ENCODE data around the gene EPHB1. TPM values are rescaled to one million over a fixed set of nuclear protein-coding genes. Genes with fewer than 3 reads are reported as not detected.

EPHB1 gene
- total RNA-seq, 1 experiment from 2014 or later, result 0.57 TPM

DNA sequence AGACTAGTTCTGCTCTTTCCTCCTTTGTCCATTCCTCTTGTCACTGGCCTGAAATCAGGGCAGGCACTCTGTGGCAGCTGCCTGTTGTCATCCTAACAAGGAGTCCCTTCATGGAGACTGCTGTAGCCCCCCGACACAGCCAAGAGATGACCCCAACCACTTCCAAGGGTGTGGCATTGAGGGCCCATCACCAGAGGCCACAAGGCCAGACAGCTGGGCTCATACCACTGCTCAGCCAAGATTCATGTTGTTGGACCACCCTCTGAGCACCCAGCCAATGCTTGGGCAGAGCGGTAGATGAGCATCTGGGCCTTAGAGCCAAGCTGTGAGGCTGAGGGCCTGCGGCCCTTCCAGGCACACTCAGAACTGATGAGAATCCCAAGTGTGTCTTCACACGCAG lies 85.4 kb downstream of the EPHB1 start:
- no peak for DNase-seq (ENCODE audit: low read depth)

DNA sequence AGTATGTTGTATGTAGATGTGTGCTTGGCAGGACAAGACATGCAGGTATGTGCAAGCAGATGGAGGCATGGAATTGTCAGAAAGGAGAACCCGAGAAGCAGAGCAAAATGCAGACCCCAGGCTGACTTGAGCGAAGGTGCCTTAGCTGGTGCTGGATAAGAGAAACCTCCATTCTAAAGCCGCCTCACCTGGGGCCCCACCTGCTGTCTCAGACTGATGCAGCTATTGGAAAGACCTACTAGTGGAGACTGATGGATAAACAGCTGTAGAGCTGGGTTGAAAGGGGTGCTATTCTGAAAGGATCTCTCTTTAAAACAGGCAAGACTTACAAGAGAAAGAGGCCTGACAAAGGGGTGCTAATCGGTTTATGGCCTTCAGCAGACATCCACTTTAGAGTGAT lies 86.2 kb downstream of the EPHB1 start:
- DNase-seq (ENCODE audit: low read depth), result no peak

DNA sequence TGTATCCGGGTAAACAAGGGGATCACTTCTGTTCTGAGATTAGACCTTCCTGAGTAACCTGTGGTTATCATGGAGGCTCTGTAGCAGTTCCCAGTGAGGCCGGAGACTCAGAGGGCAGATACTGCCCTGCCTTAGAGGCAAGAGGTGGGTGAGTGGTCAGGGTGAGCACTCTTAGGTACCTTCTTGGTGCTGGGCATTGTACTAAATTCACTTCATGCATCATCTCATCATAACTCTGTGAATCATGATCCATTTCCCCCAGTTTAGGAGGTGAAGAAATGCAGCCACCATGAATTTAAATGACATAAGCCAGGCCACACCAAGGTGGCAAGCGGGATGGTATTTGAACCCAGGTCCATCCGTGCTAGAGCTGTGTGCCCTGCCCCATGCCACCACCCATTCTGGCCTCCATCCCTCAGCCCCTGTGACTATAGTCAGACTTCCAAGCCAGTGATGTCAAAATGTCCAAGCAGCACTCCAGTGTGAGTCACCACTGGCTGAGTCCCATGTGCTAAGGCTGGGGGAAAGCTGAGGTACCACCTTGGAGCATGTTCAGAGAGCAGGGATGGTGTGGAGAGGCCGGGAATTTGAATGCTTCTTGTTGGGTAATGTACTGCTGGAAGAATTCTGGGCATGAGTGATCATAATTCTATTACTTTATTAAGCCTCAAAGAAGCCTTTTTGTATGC lies 88.8 kb downstream of the EPHB1 start:
- DNase-seq (ENCODE audit: low read depth), result no peak

DNA sequence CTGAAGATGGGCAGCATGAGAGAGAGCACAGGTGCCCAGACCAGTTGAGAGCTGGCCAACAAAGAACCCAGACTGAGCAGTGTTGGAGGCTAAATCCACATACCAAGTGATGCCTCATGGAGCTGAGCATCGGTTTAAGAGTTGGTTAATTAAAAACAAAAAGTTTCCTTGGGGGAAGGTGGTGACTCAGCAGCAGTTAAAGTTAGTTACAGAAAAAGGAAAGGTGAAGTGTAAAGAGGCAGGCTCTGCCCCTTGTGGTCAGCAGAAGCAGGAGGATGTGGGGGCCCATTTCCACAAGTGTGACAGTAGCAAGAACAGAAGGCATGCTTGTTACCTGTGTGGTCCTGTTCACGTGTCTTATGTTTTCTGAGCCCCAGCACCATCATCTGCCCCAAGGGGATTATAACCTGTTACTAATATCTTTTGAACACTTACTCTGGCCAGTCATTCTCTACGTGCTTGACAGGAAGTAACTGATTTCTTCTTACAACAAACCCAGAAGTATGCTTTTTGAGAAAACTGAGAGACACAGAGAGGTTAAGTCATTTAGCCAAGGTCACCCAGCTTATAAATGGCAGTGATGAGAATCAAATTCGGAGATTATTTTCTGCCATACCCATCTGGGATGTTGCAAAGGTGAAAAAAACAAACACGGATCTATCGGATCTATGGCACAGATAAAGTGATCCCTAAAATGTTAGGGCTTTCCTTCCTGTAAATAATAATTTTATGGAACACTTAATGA lies 91.0 kb downstream of the EPHB1 start:
- peak; percentile 10 for DNase-seq (ENCODE audit: low read depth)

- DNase-seq (ENCODE audit: low read depth), result no peak
Measured at GRCh38 chr3:134886991-134887390, 91.9 kb downstream of the EPHB1 start.

- DNase-seq (ENCODE audit: low read depth), result no peak
Measured at GRCh38 chr3:134887536-134887935, 92.5 kb downstream of the EPHB1 start.

DNA sequence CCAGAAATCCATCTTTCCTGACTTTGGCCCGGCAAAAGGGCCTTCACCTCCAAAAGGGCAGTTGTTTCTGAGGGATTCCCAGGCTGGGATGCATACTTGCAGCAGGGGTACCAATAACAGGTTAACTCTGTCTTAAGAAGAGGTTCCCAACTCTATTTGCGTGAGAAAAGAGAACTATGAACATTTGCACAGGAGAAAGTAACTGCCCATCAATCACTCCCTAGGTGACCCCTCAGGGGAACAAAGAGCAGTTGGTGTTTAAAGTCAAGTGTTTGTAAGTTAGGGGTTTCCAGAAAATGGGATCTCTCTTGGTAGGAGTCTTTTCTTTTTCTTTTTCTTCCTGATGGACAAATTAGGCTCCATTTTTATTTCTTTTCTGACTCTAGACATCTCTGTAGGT lies 97.3 kb downstream of the EPHB1 start:
- no peak for DNase-seq (ENCODE audit: low read depth)

DNA sequence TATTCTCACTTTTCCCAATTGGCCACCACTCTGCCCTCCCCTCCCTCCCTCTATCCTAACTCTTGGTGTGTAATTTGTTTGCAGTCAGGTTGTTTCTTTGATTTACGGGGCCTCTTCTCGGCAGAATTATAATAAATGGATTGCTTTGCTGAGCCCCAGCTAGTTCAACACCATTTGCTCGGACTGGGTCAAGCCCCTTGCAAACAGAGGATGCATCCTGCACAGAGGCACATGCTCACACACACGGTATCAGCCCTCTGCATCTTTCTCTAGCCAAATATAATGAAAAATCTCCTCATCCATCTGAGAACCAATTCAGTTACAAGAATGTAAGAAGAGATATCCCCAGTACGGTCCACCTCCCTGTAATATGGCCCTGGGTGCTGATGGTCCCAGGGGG lies 97.7 kb downstream of the EPHB1 start:
- no peak for DNase-seq (ENCODE audit: low read depth)

GRCh38 chr3:134894533-134894932 lies 99.5 kb downstream of the EPHB1 start:
- no peak for DNase-seq (ENCODE audit: low read depth)

GRCh38 chr3:134895181-134895580 lies 100.1 kb downstream of the EPHB1 start:
- DNase-seq (ENCODE audit: low read depth), result no peak

GRCh38 chr3:134896141-134896540 lies 101.1 kb downstream of the EPHB1 start:
- no peak for DNase-seq (ENCODE audit: low read depth)

DNA sequence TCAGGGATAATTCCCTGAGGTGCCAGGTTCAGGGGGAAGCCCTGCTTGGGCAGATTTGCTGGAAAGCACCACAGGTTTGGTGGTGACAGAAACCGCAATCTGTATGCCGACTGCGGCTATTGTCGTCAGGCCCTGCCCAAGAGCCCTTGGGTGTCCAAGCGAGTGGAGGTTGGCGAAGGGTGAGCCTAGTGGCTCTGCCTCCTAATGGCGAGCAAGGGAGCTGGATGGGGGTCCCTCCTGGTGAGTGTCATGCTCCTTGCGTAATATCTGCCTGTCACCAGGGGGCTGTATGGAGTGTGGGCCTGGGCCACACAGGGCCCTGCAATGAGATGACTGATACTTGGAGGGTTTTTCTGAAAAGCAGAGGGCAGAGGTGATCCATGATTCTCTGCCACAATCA lies 101.6 kb downstream of the EPHB1 start:
- no peak for DNase-seq (ENCODE audit: low read depth)

GRCh38 chr3:134897391-134898141 lies 102.5 kb downstream of the EPHB1 start:
- no peak for DNase-seq (ENCODE audit: low read depth)

DNA sequence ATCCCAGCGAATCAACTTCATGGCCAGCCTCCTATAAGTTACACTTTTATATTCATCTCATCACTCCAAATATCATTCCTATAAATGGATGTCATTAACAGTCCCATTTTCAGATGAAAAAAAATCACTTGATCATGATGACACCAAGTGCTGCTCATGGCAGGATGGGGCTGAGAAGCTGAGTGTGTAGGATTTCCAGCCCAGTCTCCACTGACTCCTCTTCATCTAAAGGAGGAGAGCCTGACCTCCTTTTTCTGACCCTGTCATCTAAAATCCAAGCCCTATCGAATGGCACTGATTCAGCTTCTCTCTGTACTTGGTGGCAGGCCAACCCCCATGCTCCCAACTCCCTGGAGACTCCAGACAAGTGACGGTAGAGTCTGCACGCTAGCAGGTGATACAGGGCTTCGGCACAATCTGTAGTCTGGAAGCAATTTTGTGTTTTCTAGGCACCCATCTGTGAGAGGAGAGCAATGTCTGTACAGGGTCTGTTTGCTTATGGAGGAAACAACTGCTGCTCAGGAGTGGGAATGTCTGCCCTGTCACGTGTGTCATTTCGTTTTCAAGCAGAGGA lies 103.2 kb downstream of the EPHB1 start:
- DNase-seq (ENCODE audit: low read depth), result no peak

- no peak for DNase-seq (ENCODE audit: low read depth)
Measured at GRCh38 chr3:134899786-134900185, 104.7 kb downstream of the EPHB1 start.

DNA sequence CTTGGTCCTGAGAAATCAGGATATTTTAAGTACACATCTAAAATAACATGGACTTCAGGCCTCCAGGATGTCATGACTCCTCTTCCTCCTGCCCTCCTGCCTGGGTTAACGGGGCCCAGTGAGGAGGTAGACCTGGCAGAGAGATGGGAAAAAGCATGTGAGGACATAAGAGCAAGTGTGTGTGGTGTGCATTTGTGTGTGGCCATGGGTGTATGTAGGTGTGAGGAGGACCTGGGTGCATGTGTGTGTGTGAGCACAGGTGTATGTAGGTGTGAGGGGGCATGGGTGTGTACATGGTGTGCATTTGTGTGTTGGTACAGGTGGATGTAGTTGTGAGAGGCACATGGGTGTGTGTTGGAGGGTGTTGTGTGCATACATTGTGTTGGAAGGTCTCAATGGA lies 105.4 kb downstream of the EPHB1 start:
- no peak for DNase-seq (ENCODE audit: low read depth)

GRCh38 chr3:134901461-134901860 lies 106.4 kb downstream of the EPHB1 start:
- no peak for DNase-seq (ENCODE audit: low read depth)

DNA sequence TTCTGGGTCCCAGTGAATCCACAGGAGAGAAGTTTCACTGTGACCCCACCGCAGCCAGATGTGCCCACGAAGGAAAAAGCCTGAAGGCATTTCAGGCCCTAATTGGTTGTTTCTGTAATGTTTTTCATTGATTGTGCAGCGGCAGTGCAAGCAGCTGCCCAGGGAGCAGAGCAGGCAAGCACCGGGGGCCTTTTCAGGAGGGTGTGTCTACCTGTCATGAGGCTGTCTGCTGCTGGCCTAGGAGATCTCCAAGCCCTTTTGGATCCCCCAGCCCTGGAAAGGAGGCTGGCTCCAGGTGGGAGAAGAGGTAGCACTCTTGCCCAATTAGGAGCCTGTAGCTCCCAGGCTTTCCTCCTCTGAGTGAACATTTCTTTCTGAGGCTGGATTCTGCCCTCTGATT lies 108.8 kb downstream of the EPHB1 start:
- DNase-seq (ENCODE audit: low read depth), result no peak

DNA sequence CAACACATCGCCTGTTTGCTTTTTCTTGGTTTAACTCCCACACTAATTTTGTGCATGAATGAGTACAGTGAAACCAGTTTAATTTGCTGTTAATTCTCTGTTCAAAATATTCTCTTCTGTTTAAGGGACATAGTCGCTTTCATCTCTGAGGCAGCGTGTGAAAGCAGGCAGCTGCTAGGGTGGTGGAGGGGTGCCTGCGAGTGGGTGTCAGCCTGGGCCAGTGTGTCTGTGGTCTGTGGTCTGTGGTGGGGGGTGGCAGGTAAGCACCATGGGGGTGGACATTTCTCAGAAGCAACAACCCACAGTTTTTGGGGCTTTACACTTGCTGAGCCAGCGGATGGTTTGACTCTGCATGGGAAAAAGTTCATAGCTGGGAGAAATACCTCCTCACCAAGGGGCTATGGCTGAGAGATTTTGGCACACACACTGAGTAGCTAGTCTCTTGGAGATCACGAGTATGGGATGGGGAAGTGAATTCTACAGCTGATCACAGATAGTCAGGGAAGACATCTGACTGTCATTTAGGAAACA lies 109.2 kb downstream of the EPHB1 start:
- no peak for DNase-seq (ENCODE audit: low read depth)

- DNase-seq (ENCODE audit: low read depth), result no peak
Measured at GRCh38 chr3:134904776-134905646, 110.0 kb downstream of the EPHB1 start.

- DNase-seq (ENCODE audit: low read depth), result no peak
Measured at GRCh38 chr3:134905647-134905935, 110.5 kb downstream of the EPHB1 start.
